ENCODE results near the gene YTHDF2. TPM values are rescaled to one million over a fixed set of nuclear protein-coding genes. Genes with fewer than 3 reads are reported as not detected.
"Not testable (repeated sequence)": the region's sequence is repeated elsewhere in the genome, so short reads cannot be mapped to it uniquely, and the experiment has no call there.

Gene YTHDF2
- total RNA-seq, 1 experiment from 2014 or later = 90.6 TPM

- intact Hi-C loops (cut with micrococcal nuclease); DNase-seq (ENCODE audit: low read depth, low spot score): not testable (repeated sequence)
Measured at GRCh38 chr1:28721927-28722326, 14.8 kb upstream of the YTHDF2 start.

DNA sequence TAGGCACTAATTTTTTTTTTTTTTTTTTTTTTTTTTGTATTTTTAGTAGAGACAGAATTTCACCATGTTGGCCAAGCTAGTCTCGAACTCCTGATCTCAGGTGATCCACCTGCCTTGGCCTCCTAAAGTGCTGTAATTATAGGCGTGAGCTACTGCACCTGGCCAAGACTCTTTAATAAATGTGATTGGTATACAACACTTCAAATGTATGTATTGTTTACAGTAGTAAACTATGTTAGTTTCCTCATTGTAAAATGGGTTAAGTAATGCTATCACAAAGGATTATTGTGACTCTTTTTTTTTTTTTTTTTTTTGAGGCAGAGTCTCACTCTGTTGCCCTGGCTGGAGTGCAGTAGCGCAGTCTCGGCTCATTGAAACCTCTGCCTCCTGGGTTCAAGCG lies 11.4 kb upstream of the YTHDF2 start:
- H3K4me3 ChIP-seq (replicated peaks in 1 of 2; ENCODE audit: low read depth in 1 of 2, low read length in 2 of 2); H3K4me2 ChIP-seq (ENCODE audit: low read length); H4K20me1 ChIP-seq (ENCODE audit: insufficient read depth); BruUV-seq (replicated peaks); H3K9me2 ChIP-seq (ENCODE audit: insufficient read depth); H3K27me3 ChIP-seq (ENCODE audit: insufficient read depth, low read length); H2AFZ ChIP-seq (ENCODE audit: low read depth, low read length, poor library complexity, severe bottlenecking); H3K9ac ChIP-seq (ENCODE audit: low read length); POLR2A ChIA-PET; H3K9me3 ChIP-seq (ENCODE audit: control insufficient read depth in 1 of 2, insufficient read depth in 1 of 2, low read depth in 1 of 2, low read length in 2 of 2); RAD21 ChIA-PET (ENCODE audit: low non-redundant PET in 1 of 2, low total read pairs in 2 of 2, uncharacterized antibody in 2 of 2, unreplicated experiment in 2 of 2); H3K27ac ChIP-seq (ENCODE audit: low read depth, low read length); H3K79me2 ChIP-seq (ENCODE audit: insufficient read depth, low read length); ATAC-seq; DNase-seq (ENCODE audit: low read depth, low spot score); H3K36me3 ChIP-seq (ENCODE audit: control insufficient read depth in 1 of 2, insufficient read depth in 2 of 2, low read length in 2 of 2); intact Hi-C loops (cut with micrococcal nuclease): not testable (repeated sequence)
- H3K4me1 ChIP-seq (ENCODE audit: control insufficient read depth in 1 of 2, insufficient read depth in 2 of 2, low read length in 2 of 2) = peaks cover 6 to 16% of the 10 kb centered on the region in 2 experiments; a peak in 3 of 4 replicates
- CTCF ChIA-PET = interaction anchor here (1.0 to 2.9 kb wide), 2 partner anchors 11 to 21 kb away, joined by 3 to 15 read pairs; partner anchors contain the start of gene YTHDF2

More at GRCh38 chr1:28721927-28722326, 14.8 kb upstream of the YTHDF2 start:
- Histone ChIP-seq H3K4me3 (replicated peaks in 1 of 2; ENCODE audit: low read depth in 1 of 2, low read length in 2 of 2) (peak overlapping the region; percentile 21 to 38), H3K9ac (ENCODE audit: low read length) (peak overlapping the region; percentile 53), H2AFZ (ENCODE audit: low read depth, low read length, poor library complexity, severe bottlenecking) (peak overlapping the region; percentile 51), H3K4me1 (ENCODE audit: control insufficient read depth in 1 of 2, insufficient read depth in 2 of 2, low read length in 2 of 2) (peaks cover 13 to 30% of the 10 kb centered on the region in 2 experiments), H3K27ac (ENCODE audit: low read depth, low read length) (peak overlapping the region; percentile 60), H3K4me2 (ENCODE audit: low read length) (peak overlapping the region; percentile 70)
- H3K79me2 ChIP-seq (ENCODE audit: insufficient read depth, low read length); BruUV-seq (replicated peaks); H3K9me2 ChIP-seq (ENCODE audit: insufficient read depth); H3K27me3 ChIP-seq (ENCODE audit: insufficient read depth, low read length); H4K20me1 ChIP-seq (ENCODE audit: insufficient read depth); RAD21 ChIA-PET (ENCODE audit: low non-redundant PET in 1 of 2, low total read pairs in 2 of 2, uncharacterized antibody in 2 of 2, unreplicated experiment in 2 of 2); H3K9me3 ChIP-seq (ENCODE audit: control insufficient read depth in 1 of 2, insufficient read depth in 1 of 2, low read depth in 1 of 2, low read length in 2 of 2); H3K36me3 ChIP-seq (ENCODE audit: control insufficient read depth in 1 of 2, insufficient read depth in 2 of 2, low read length in 2 of 2): not testable (repeated sequence)
- POLR2A ChIA-PET = interaction anchor here (1.8 to 2.1 kb wide), 2 partner anchors 15 to 73 kb away, joined by 7 to 10 read pairs; partner anchors contain the start of genes RNU11 and YTHDF2
- ATAC-seq = peak; percentile 28
- peak; percentile 35 for TF ChIP-seq TCF7L2 (IDR thresholded peaks at IDR 0.05; ENCODE audit: borderline replicate concordance, extremely low read depth, insufficient read depth, insufficient read length)
- 0 out of 2 replicates have a peak, but pooled peaks have one; percentile 15 for TF ChIP-seq FOSL1 (IDR thresholded peaks at IDR 0.05; ENCODE audit: low read depth)
- CTCF ChIA-PET = interaction anchor here (0.9 kb wide), 1 partner anchor 14 kb away, joined by 4 read pairs; no protein-coding TSS in a partner anchor
